Left ventricle myocardium inferior (tissue), 1 donor: ENCODE measurements around the gene FAM170B. TPM values are rescaled to one million over a fixed set of nuclear protein-coding genes. Genes with fewer than 3 reads are reported as not detected.

Experiments used
- DNase-seq: peaks from one replicate; pipeline ENCODE4 v3.0.0-alpha.2; 2020
- H3K27ac ChIP-seq: fragments of 200-600 bp; replicated peaks from 2 replicates; pipeline ENCODE4 v1.8.0; 2021
- H3K27me3 ChIP-seq: fragments of 200-600 bp; 2 replicates; pipeline ENCODE4 v1.8.0; 2021; ENCODE audit warnings: low read depth
- H3K36me3 ChIP-seq: fragments of 200-600 bp; 2 replicates; pipeline ENCODE4 v1.8.0; 2021
- H3K4me1 ChIP-seq: fragments of 200-600 bp; 2 replicates; pipeline ENCODE4 v1.8.0; 2021
- H3K4me3 ChIP-seq: fragments of 200-600 bp; 2 replicates; pipeline ENCODE4 v1.8.0; 2021; ENCODE audit warnings: mild to moderate bottlenecking, moderate library complexity
- H3K9me3 ChIP-seq: fragments of 200-600 bp; replicated peaks from 2 replicates; pipeline ENCODE4 v1.8.0; 2021
- intact Hi-C: fragments of 100-400 bp; cut with micrococcal nuclease; formaldehyde crosslinking; loops from one replicate; pipeline ENCODE4 v1.11.0; 2022
- total RNA-seq: library from RNA; stranded (reverse); fragmentation: NEBNext Ultra II Directional; extraction: Animal tissue kit (Norgen Biotek cat#: 25700); gene quantifications from one replicate; pipeline ENCODE4 v1.2.1, GENCODE V29; 2021
- TF ChIP-seq, protein P1 (sequence below): fragments of 200-600 bp; IDR thresholded peaks from 2 replicates; pipeline ENCODE4 v1.8.0; 2021; ENCODE audit warnings: antibody characterized with exemption, mild to moderate bottlenecking, borderline replicate concordance
- donor health status: DM: no; HTN: yes; CAD: no; lungs with severe emphysema.

FAM170B gene
- total RNA-seq, 1 donor from 2014 or later, result not detected

DNA sequence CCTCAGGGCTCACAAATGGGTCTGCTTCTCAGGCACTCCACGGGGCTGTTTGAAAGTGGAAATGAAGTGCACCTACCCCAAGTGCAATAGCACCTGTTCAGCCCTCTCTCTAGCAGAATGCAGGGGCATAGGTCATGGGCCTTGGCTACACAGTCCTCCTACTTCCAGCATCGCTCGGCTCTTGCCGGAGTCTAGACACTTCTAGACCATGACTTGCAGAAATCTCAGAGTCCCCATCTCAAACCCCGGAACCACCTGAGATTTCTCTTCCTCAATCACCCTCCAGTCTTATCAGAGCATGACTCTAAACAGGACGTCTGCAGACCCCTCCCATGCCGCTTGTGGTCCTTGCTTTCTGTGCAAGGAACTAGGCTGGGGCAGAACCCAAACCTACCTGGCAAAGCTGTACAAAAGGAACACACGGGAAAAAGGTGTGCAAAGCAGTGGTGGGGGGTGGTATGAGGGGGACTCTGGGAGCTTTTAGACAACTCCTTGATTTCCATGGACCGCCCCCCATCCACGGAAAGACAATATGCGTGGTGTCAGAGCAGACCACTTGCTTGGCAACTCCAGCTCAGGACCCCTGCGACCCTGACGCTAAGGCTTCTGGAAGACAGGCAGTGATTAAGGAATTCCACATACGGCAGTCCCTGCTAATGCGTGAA is 40.6 kb upstream of the FAM170B start:
- no peaks in the 10 kb centered on the region for H3K27me3 ChIP-seq
- intact Hi-C loops, result no loop called here
- H3K27ac ChIP-seq, result peak overlapping the region; percentile 85
- TF ChIP-seq, protein P1, sequence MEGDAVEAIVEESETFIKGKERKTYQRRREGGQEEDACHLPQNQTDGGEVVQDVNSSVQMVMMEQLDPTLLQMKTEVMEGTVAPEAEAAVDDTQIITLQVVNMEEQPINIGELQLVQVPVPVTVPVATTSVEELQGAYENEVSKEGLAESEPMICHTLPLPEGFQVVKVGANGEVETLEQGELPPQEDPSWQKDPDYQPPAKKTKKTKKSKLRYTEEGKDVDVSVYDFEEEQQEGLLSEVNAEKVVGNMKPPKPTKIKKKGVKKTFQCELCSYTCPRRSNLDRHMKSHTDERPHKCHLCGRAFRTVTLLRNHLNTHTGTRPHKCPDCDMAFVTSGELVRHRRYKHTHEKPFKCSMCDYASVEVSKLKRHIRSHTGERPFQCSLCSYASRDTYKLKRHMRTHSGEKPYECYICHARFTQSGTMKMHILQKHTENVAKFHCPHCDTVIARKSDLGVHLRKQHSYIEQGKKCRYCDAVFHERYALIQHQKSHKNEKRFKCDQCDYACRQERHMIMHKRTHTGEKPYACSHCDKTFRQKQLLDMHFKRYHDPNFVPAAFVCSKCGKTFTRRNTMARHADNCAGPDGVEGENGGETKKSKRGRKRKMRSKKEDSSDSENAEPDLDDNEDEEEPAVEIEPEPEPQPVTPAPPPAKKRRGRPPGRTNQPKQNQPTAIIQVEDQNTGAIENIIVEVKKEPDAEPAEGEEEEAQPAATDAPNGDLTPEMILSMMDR, result no peak
- peaks cover 66% of the 10 kb centered on the region for H3K4me1 ChIP-seq
- H3K9me3 ChIP-seq, result no peaks in the 10 kb centered on the region
- no peak for DNase-seq
- H3K36me3 ChIP-seq, result no peaks in the 10 kb centered on the region
- H3K4me3 ChIP-seq, result no peak overlapping the region

DNA sequence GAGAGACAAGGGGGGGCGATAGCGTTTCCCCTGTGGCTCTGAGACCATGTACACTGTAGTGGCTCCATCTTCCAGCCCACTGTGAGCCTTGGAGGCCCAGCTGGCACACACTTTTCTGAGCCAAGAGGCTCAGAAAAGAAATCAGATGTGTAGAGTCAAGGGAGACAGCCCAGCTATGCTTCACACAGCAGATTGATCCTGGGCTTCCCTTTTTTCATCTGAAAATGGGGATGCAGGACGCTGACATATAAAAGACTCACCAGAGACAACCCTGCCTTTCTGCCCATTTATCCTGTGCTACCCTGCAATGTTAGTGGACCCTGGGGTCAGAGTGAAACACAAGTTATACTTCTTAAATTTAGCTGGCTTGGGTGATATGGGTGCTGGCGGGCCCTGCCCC is 40.0 kb upstream of the FAM170B start:
- Histone ChIP-seq H3K4me3 (no peak overlapping the region), H3K27me3 (no peaks in the 10 kb centered on the region), H3K4me1 (peaks cover 68% of the 10 kb centered on the region), H3K27ac (peak overlapping the region; percentile 9), H3K36me3 (no peaks in the 10 kb centered on the region), H3K9me3 (no peaks in the 10 kb centered on the region)
- intact Hi-C loops, result no loop called here
- TF ChIP-seq, protein P1, result no peak
- no peak for DNase-seq

DNA sequence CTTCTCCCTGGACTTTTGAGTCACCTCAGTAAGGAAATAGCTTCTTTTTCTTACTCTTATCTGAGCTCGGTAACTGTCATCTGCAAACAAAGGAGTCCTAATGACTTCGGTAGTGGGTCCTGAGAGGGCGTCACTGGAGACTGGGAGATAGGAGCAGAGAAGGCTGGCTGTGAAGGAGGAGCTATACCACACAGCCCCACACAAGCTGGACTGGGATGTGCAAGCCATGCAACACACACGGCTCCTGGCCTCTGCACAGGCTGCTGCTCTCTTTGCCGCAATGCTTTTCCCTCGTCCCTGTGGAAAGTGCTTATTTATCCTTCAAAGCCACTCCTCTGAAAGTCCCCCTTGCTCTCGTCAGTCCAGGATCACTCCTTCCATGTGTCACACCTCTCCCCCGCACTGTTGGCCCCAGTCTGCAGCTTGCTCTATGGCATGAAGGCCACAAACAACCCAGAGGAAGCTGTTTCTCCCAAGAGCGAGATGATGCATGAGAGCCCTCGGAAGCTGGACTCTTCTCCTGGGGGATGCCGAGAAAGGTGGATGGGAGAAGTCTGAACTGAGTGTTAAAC is 39.5 kb upstream of the FAM170B start:
- no peak for DNase-seq
- Histone ChIP-seq H3K27me3 (no peaks in the 10 kb centered on the region), H3K9me3 (no peaks in the 10 kb centered on the region), H3K27ac (no peak overlapping the region), H3K4me3 (no peak overlapping the region), H3K36me3 (no peaks in the 10 kb centered on the region), H3K4me1 (peaks cover 67% of the 10 kb centered on the region)
- TF ChIP-seq, protein P1, result no peak
- intact Hi-C loops, result no loop called here

DNA sequence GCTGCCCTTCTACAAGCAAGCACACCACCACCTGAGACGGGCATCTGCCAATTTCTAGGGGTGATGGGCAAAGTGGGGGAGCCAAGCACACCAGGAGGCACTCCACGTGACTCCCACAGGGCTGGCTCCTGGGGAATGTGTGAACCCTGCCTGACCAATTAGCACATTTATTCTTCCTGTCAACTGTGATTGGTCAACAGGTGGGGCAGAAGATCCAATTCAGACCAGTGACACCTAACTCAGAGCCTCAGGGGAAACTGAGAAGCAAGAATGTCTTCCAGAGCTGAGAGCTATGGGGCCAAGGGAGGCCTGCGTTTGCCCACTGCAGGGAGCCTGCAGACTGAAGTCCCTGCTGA is 38.9 kb upstream of the FAM170B start:
- TF ChIP-seq, protein P1, result no peak
- H3K4me1 ChIP-seq, result peaks cover 67% of the 10 kb centered on the region
- no peaks in the 10 kb centered on the region for H3K36me3 ChIP-seq
- H3K27me3 ChIP-seq, result no peaks in the 10 kb centered on the region
- H3K9me3 ChIP-seq, result no peaks in the 10 kb centered on the region
- no peak overlapping the region for H3K27ac ChIP-seq
- no peak overlapping the region for H3K4me3 ChIP-seq
- intact Hi-C loops, result no loop called here
- no peak for DNase-seq

GRCh38 chr10:49172061-49172776 is 38.4 kb upstream of the FAM170B start:
- Histone ChIP-seq H3K9me3 (no peaks in the 10 kb centered on the region), H3K4me1 (peaks cover 67% of the 10 kb centered on the region), H3K36me3 (no peaks in the 10 kb centered on the region), H3K4me3 (no peak overlapping the region), H3K27me3 (no peaks in the 10 kb centered on the region), H3K27ac (no peak overlapping the region)
- intact Hi-C loops, result no loop called here
- no peak for DNase-seq
- TF ChIP-seq, protein P1, result no peak
